ES-I3 (cell line): ENCODE measurements around the gene BABAM2.

ENCODE experiments used
- H3K36me3 ChIP-seq: 2 replicates; pipeline ENCODE4 v1.6.1; 2013; ENCODE audit warnings: mild to moderate bottlenecking, low read length, control low read depth, moderate library complexity; ENCODE audit not compliant: insufficient read depth
- H3K4me1 ChIP-seq: 2 replicates; pipeline ENCODE4 v1.6.1; 2013; ENCODE audit warnings: mild to moderate bottlenecking, control low read depth, low read length; ENCODE audit not compliant: insufficient read depth
- H3K9ac ChIP-seq: 2 replicates; pipeline ENCODE4 v1.6.1; 2013; ENCODE audit warnings: low read depth, mild to moderate bottlenecking, low read length, moderate library complexity
- H3K9me3 ChIP-seq: 2 replicates; pipeline ENCODE4 v1.6.1; 2013; ENCODE audit warnings: mild to moderate bottlenecking, low read length, moderate library complexity; ENCODE audit not compliant: control insufficient read depth, insufficient read depth

The BABAM2 gene

GRCh38 chr2:28354920-28355520, 464.5 kb downstream of the BABAM2 start:
- H3K36me3 ChIP-seq = no peaks in the 10 kb centered on the region
- peaks cover 4% of the 10 kb centered on the region; the same call in 1 of the 2 replicates for H3K4me1 ChIP-seq
- H3K9ac ChIP-seq = no peak overlapping the region

DNA sequence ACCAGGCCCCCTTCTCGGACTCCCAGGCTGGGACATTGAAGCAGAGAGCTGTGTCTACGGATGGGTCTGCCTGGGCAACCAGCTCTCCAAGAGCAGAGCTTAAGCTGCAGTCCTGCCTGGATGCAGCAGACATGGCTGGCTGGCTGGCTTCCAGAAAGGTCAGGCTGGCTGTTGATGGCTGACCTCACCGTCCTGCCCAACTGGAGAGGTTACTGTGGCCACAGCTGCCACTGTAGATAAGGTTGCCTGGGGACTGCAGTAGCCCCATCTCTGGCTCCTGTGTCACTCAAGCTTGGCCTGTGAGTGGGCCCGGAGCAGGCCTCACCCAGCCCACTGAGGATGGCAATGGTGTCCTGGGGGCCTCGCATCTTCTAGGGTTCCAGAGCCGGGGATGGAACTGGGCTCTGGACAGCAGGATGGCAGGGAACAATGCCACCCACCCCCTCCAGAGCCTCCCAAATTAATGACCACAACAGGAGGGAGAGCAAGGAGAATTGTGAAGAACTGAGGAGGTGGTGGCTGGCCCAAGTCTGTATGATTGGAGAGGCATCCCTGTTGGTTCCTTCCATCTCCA, 465.1 kb downstream of the BABAM2 start:
- Histone ChIP-seq H3K9me3 (no peaks in the 10 kb centered on the region), H3K9ac (no peak overlapping the region), H3K36me3 (no peaks in the 10 kb centered on the region), H3K4me1 (peaks cover 5% of the 10 kb centered on the region; the same call in 1 of the 2 replicates)

More at GRCh38 chr2:28354920-28355520, 464.5 kb downstream of the BABAM2 start:
- H3K9me3 ChIP-seq = no peaks in the 10 kb centered on the region

DNA sequence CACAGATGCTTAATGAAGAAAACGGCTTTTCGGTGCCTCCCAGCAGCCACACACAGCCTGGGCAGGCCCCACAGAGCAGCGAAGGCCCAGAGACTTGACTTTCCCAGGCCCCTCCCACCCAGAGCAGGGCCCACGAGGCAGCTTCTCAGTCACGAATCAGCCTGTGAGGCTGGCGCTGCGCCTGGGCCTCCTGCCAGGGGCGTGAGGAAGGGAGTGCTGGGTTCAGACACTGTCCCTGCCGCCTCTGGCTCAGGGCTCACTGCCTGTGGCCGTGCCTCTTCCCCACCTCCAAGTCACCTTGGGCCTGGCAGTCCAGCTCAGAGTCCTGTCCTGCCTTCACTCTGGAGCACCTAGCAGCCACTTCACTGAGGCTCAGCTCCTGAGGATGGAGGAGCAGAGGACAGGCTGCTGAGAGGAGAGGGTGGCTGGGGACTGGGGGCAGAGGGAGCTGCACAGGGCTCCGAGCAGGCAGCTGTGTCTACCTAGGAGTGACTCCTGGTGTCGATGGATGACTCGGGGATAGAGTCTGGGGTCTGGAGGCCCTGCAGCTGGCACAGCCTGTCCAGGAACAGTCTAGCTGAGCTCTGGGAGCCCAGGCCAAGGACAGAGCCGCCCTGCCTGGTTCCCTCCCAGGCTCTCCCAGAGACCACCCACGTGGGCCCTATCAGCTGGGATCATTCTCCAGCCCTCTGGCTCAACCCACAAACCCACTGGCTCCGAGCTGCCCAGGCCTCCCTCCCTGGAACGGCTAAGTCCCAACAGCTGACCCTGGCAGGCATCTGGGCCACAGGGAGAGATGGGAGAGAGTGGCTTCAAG, 465.8 kb downstream of the BABAM2 start:
- Histone ChIP-seq H3K9me3 (no peaks in the 10 kb centered on the region), H3K4me1 (peaks cover 3% of the 10 kb centered on the region; the same call in 1 of the 2 replicates), H3K9ac (no peak overlapping the region), H3K36me3 (no peaks in the 10 kb centered on the region)

- Histone ChIP-seq H3K36me3 (no peaks in the 10 kb centered on the region), H3K9me3 (no peaks in the 10 kb centered on the region), H3K4me1 (peaks cover 3% of the 10 kb centered on the region; the same call in 1 of the 2 replicates), H3K9ac (no peak overlapping the region)
Observed at GRCh38 chr2:28357055-28357454, 466.5 kb downstream of the BABAM2 start.

GRCh38 chr2:28357948-28358667, 467.6 kb downstream of the BABAM2 start:
- Histone ChIP-seq H3K4me1 (peaks cover 4% of the 10 kb centered on the region; the same call in 1 of the 2 replicates), H3K36me3 (no peaks in the 10 kb centered on the region), H3K9me3 (no peaks in the 10 kb centered on the region), H3K9ac (no peak overlapping the region)

GRCh38 chr2:28358668-28359201, 468.2 kb downstream of the BABAM2 start:
- Histone ChIP-seq H3K9ac (no peak overlapping the region), H3K9me3 (no peaks in the 10 kb centered on the region), H3K36me3 (no peaks in the 10 kb centered on the region), H3K4me1 (peaks cover 7% of the 10 kb centered on the region; the same call in 1 of the 2 replicates)

- peaks cover 7% of the 10 kb centered on the region; the same call in 1 of the 2 replicates for H3K4me1 ChIP-seq
- no peaks in the 10 kb centered on the region for H3K36me3 ChIP-seq
- H3K9me3 ChIP-seq = no peaks in the 10 kb centered on the region
- H3K9ac ChIP-seq = no peak overlapping the region
Observed at GRCh38 chr2:28359222-28360057, 468.9 kb downstream of the BABAM2 start.

DNA sequence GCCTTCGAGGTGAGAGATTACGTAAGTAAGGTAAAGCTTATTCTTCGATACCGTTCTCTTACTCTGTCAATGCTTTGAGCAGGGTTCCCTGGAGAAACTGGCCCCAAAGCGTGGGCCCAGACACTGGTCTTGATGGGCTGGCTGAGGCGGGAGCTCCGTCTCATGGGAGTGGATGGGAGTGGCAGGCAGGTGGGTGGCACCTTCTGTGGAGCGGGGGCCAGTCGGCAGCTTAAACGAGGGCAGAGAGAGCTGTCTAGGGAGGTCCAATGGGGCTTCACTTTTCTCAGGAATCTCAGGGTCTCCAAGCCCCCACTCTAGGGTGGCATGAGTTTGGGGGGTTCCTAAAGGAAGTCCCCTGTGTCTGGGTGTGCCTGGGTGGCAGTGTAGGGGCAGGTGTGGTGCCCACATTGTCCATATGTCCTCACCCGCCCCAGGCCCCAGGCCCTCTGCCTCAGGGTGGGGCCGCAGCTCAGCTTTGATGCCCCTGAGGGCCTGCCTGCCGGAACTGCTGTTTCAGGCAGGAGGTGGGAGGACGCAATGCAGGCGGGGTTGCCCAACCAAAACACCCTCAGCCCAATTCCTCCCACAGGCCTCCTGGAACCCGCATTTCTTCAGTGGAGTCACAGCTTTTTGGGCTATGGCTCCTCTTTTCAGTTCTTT, 469.7 kb downstream of the BABAM2 start:
- Histone ChIP-seq H3K9ac (no peak overlapping the region), H3K9me3 (no peaks in the 10 kb centered on the region), H3K4me1 (peaks cover 7% of the 10 kb centered on the region; the same call in 1 of the 2 replicates), H3K36me3 (no peaks in the 10 kb centered on the region)

DNA sequence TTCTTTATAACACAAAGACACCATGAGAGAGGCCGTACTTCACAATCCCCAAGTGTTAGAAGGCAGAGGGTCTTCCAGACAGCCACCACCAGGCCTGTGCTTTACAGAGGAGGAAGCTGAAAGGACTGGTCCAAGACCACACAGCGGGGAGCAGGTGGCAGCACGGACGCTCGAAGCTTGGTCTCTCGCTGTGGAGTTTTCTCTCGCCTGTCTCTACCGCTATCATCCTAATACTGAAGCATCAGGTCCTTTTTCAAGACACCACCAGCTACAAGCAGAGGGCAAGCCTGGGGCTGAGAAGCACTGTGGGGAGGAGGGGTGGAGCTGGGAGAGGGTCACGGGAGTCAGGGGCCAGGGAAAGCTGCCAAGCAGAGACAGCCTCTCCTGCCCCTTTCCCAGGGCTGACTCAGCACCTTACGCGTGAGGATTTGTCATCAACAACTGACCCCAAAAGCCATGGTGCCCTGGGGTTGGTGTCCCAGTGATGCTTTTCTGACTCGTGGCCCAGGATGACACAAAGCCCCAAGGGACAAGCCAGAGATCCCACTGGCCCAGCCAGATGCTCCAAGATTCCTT, 470.3 kb downstream of the BABAM2 start:
- H3K4me1 ChIP-seq = peaks cover 7% of the 10 kb centered on the region; the same call in 1 of the 2 replicates
- no peak overlapping the region for H3K9ac ChIP-seq
- no peaks in the 10 kb centered on the region for H3K9me3 ChIP-seq
- no peaks in the 10 kb centered on the region for H3K36me3 ChIP-seq

GRCh38 chr2:28361991-28362710, 471.6 kb downstream of the BABAM2 start:
- H3K9ac ChIP-seq = no peak overlapping the region
- H3K36me3 ChIP-seq = no peaks in the 10 kb centered on the region
- no peaks in the 10 kb centered on the region for H3K9me3 ChIP-seq
- peaks cover 12% of the 10 kb centered on the region; the same call in 1 of the 2 replicates for H3K4me1 ChIP-seq

GRCh38 chr2:28362991-28363521, 472.5 kb downstream of the BABAM2 start:
- peaks cover 14% of the 10 kb centered on the region; the same call in 1 of the 2 replicates for H3K4me1 ChIP-seq
- no peaks in the 10 kb centered on the region for H3K9me3 ChIP-seq
- H3K36me3 ChIP-seq = no peaks in the 10 kb centered on the region
- no peak overlapping the region for H3K9ac ChIP-seq

GRCh38 chr2:28363686-28364280, 473.3 kb downstream of the BABAM2 start:
- H3K4me1 ChIP-seq = peaks cover 14% of the 10 kb centered on the region; the same call in 1 of the 2 replicates
- no peaks in the 10 kb centered on the region for H3K36me3 ChIP-seq
- no peak overlapping the region for H3K9ac ChIP-seq
- H3K9me3 ChIP-seq = no peaks in the 10 kb centered on the region
